NCI-H187 treated with DMSO at 0.1 percent for 48 hours (cell line): ENCODE data around the gene FARS2.

Experiments used
- DNase-seq: peaks from one replicate; lab custom pipeline; 2025; lab: John Stamatoyannopoulos, UW

FARS2 gene

GRCh38 chr6:5468586-5468985 is 207.3 kb downstream of the FARS2 start:
- DNase-seq: no peak

GRCh38 chr6:5469101-5469846 is 208.0 kb downstream of the FARS2 start:
- DNase-seq: no peak

- no peak for DNase-seq
Measured at GRCh38 chr6:5471044-5471443, 209.7 kb downstream of the FARS2 start.

GRCh38 chr6:5471637-5472398 is 210.5 kb downstream of the FARS2 start:
- DNase-seq: no peak

- no peak for DNase-seq
Measured at GRCh38 chr6:5472571-5472970, 211.3 kb downstream of the FARS2 start.

- DNase-seq: no peak
Measured at GRCh38 chr6:5475779-5476178, 214.5 kb downstream of the FARS2 start.

- DNase-seq: no peak
Measured at GRCh38 chr6:5478380-5478779, 217.1 kb downstream of the FARS2 start.

- DNase-seq: no peak
Measured at GRCh38 chr6:5481033-5481432, 219.7 kb downstream of the FARS2 start.

GRCh38 chr6:5481750-5482149 is 220.4 kb downstream of the FARS2 start:
- no peak for DNase-seq

- no peak for DNase-seq
Measured at GRCh38 chr6:5482619-5483018, 221.3 kb downstream of the FARS2 start.

- no peak for DNase-seq
Measured at GRCh38 chr6:5484692-5485091, 223.4 kb downstream of the FARS2 start.

- DNase-seq: no peak
Measured at GRCh38 chr6:5486214-5486613, 224.9 kb downstream of the FARS2 start.

- no peak for DNase-seq
Measured at GRCh38 chr6:5490501-5491069, 229.3 kb downstream of the FARS2 start.

- no peak for DNase-seq
Measured at GRCh38 chr6:5492356-5492755, 231.0 kb downstream of the FARS2 start.

- DNase-seq: no peak
Measured at GRCh38 chr6:5493806-5494205, 232.5 kb downstream of the FARS2 start.

- DNase-seq: no peak
Measured at GRCh38 chr6:5497896-5498578, 236.7 kb downstream of the FARS2 start.

- DNase-seq: no peak
Measured at GRCh38 chr6:5498579-5498899, 237.2 kb downstream of the FARS2 start.

- DNase-seq: no peak
Measured at GRCh38 chr6:5499644-5500306, 238.5 kb downstream of the FARS2 start.

GRCh38 chr6:5501837-5502236 is 240.5 kb downstream of the FARS2 start:
- DNase-seq: no peak

- DNase-seq: no peak
Measured at GRCh38 chr6:5504078-5504477, 242.8 kb downstream of the FARS2 start.

GRCh38 chr6:5506149-5506548 is 244.8 kb downstream of the FARS2 start:
- DNase-seq: no peak

GRCh38 chr6:5506597-5506996 is 245.3 kb downstream of the FARS2 start:
- no peak for DNase-seq
